Sigmoid colon (tissue), 3 donors: ENCODE measurements around the gene RETN.

Source experiments
- POLR2A ChIP-seq, 2 donors: fragments of 450-650 bp; IDR thresholded peaks; one replicate each; pipeline ENCODE4 v1.6.1; 2016; ENCODE audit warnings: antibody characterized with exemption in 2 of 2, mild to moderate bottlenecking in 2 of 2, moderate library complexity in 2 of 2
- TF ChIP-seq, protein P1 (sequence below), 4 experiments: fragments of 450-650 bp in 3 of 4; fragments of 200-600 bp in 1 of 4; IDR thresholded peaks; one replicate each; pipeline ENCODE4 v1.5.1; 2016 to 2019; ENCODE audit warnings: antibody characterized with exemption in 4 of 4, mild to moderate bottlenecking in 3 of 4, moderate library complexity in 2 of 4

- TF ChIP-seq POLR2A (IDR thresholded peaks at IDR 0.05), result no peak
- TF ChIP-seq, protein P1, sequence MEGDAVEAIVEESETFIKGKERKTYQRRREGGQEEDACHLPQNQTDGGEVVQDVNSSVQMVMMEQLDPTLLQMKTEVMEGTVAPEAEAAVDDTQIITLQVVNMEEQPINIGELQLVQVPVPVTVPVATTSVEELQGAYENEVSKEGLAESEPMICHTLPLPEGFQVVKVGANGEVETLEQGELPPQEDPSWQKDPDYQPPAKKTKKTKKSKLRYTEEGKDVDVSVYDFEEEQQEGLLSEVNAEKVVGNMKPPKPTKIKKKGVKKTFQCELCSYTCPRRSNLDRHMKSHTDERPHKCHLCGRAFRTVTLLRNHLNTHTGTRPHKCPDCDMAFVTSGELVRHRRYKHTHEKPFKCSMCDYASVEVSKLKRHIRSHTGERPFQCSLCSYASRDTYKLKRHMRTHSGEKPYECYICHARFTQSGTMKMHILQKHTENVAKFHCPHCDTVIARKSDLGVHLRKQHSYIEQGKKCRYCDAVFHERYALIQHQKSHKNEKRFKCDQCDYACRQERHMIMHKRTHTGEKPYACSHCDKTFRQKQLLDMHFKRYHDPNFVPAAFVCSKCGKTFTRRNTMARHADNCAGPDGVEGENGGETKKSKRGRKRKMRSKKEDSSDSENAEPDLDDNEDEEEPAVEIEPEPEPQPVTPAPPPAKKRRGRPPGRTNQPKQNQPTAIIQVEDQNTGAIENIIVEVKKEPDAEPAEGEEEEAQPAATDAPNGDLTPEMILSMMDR (IDR thresholded peaks at IDR 0.05), result no peak
Measured at GRCh38 chr19:7632340-7633203, 36.3 kb upstream of the RETN start.
